ENCODE data around the gene SORBS1. TPM values are rescaled to one million over a fixed set of nuclear protein-coding genes. Genes with fewer than 3 reads are reported as not detected.

SORBS1 gene
- total RNA-seq, 4 donors from 2014 or later = 23.3 to 359 (median 72.2) TPM

DNA sequence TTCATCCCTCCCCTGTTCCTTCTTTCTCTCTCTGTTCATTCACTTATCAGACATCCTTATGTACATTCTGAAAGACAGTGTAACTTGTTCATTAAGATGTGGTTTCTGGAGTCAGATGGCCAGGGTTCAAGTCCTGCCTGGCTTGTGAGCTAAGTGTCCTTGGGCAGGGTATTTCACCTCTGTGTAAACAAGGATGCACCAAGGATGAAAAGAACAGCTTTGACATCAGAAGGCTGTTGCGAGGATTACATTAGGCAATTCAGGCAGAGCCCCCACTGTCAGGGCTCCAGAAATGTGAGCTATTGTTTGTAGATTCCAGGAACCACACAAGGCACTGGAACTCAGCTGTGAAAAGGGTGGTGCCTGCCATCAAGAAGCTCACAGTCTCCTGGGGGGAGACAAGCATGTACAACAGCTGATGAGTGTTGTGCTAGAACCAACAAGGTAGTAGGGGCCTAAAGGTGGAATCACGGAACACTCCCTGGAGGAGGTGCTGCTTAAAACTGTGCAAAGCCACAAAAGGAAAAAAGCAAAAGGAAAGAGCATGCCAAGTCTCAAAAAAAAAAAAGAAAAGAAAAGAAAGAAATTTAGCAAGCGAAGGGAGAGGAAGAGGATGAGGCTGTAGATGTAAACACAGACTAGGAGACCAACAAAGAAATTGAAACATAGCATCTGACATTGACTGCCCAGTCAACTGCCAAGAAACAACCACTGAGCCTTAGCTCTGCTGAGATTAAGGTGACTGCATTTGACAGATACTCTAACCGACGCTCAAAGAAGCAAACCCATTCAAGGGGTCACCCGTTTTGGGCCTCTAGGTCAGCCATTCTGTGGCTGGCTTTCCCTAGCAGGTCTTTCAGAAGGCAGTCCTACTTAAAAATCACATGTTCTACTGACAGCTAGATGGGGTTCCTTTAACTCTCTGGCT lies 282.8 kb downstream of the SORBS1 start:
- Histone ChIP-seq H3K4me1 (peaks cover 50 to 100% (median 80%) of the 10 kb centered on the region in 3 donors), H3K27me3 (no peaks in the 10 kb centered on the region), H3K4me3 (no peak overlapping the region), H3K9me3 (no peaks in the 10 kb centered on the region), H3K27ac (peak overlapping the region; percentile 79 to 93 (median 90)), H3K36me3 (no peaks in the 10 kb centered on the region)
- TF ChIP-seq POLR2A (IDR thresholded peaks at IDR 0.05) = no peak
- TF ChIP-seq, protein P1, sequence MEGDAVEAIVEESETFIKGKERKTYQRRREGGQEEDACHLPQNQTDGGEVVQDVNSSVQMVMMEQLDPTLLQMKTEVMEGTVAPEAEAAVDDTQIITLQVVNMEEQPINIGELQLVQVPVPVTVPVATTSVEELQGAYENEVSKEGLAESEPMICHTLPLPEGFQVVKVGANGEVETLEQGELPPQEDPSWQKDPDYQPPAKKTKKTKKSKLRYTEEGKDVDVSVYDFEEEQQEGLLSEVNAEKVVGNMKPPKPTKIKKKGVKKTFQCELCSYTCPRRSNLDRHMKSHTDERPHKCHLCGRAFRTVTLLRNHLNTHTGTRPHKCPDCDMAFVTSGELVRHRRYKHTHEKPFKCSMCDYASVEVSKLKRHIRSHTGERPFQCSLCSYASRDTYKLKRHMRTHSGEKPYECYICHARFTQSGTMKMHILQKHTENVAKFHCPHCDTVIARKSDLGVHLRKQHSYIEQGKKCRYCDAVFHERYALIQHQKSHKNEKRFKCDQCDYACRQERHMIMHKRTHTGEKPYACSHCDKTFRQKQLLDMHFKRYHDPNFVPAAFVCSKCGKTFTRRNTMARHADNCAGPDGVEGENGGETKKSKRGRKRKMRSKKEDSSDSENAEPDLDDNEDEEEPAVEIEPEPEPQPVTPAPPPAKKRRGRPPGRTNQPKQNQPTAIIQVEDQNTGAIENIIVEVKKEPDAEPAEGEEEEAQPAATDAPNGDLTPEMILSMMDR (IDR thresholded peaks at IDR 0.05) = no peak
- DNase-seq = no peak
- WGBS, 2 donors = 55 to 71% methylated on average over 6 of the region's 6 CpGs
- intact Hi-C loops (cut with DNase I) = no loop called here

- intact Hi-C loops (cut with DNase I) = no loop called here
- Histone ChIP-seq H3K4me1 (peaks cover 56 to 100% (median 88%) of the 10 kb centered on the region in 3 donors), H3K27me3 (no peaks in the 10 kb centered on the region), H3K36me3 (no peaks in the 10 kb centered on the region), H3K27ac (peak overlapping the region; percentile 79 to 93 (median 90)), H3K4me3 (no peak overlapping the region), H3K9me3 (no peaks in the 10 kb centered on the region)
- TF ChIP-seq POLR2A (IDR thresholded peaks at IDR 0.05) = no peak
- TF ChIP-seq, protein P1 (IDR thresholded peaks at IDR 0.05) = no peak
- DNase-seq = no peak
- WGBS, 2 donors = 55 to 60% methylated on average over 3 of the region's 3 CpGs
Measured at GRCh38 chr10:95277614-95278013, 283.6 kb downstream of the SORBS1 start.

- no peaks in the 10 kb centered on the region for H3K9me3 ChIP-seq
- H3K27ac ChIP-seq = peak overlapping the region; percentile 79 to 93 (median 90)
- no peaks in the 10 kb centered on the region for H3K36me3 ChIP-seq
- no peak for DNase-seq
- no peaks in the 10 kb centered on the region for H3K27me3 ChIP-seq
- H3K4me3 ChIP-seq = no peak overlapping the region
- intact Hi-C loops (cut with DNase I) = no loop called here
- H3K4me1 ChIP-seq = peaks cover 56 to 100% (median 88%) of the 10 kb centered on the region in 3 donors
- TF ChIP-seq, protein P1 (IDR thresholded peaks at IDR 0.05) = no peak
- no peak for TF ChIP-seq POLR2A (IDR thresholded peaks at IDR 0.05)
- 42 to 75% methylated on average over 1 of the region's 1 CpG for WGBS, 2 donors
Measured at GRCh38 chr10:95277201-95277570, 284.0 kb downstream of the SORBS1 start.

GRCh38 chr10:95276367-95277200 lies 284.6 kb downstream of the SORBS1 start:
- intact Hi-C loops (cut with DNase I) = no loop called here
- Histone ChIP-seq H3K36me3 (peaks cover 0 to under 1% (median 0%) of the 10 kb centered on the region in 3 donors), H3K9me3 (no peaks in the 10 kb centered on the region), H3K4me3 (no peak overlapping the region), H3K27ac (peak overlapping the region; percentile 79 to 93 (median 90)), H3K4me1 (peaks cover 54 to 98% (median 83%) of the 10 kb centered on the region in 3 donors), H3K27me3 (no peaks in the 10 kb centered on the region)
- TF ChIP-seq, protein P1 (IDR thresholded peaks at IDR 0.05) = no peak
- no peak for TF ChIP-seq POLR2A (IDR thresholded peaks at IDR 0.05)
- WGBS, 2 donors = 57 to 69% methylated on average over 8 of the region's 8 CpGs
- DNase-seq = no peak
